ENCODE measurements around the gene FLVCR1. TPM values are rescaled to one million over a fixed set of nuclear protein-coding genes. Genes with fewer than 3 reads are reported as not detected.

Gene FLVCR1
- total RNA-seq, 4 donors from 2014 or later = 3.8 to 5.5 (median 4.9) TPM

GRCh38 chr1:212938846-212939245 is 80.8 kb downstream of the FLVCR1 start:
- no peak for TF ChIP-seq CTCF (IDR thresholded peaks at IDR 0.05; ENCODE audit: low read depth)

GRCh38 chr1:212941452-212941851 is 83.4 kb downstream of the FLVCR1 start:
- TF ChIP-seq CTCF (IDR thresholded peaks at IDR 0.05; ENCODE audit: low read depth) = no peak

- TF ChIP-seq CTCF (IDR thresholded peaks at IDR 0.05; ENCODE audit: low read depth) = no peak
Observed at GRCh38 chr1:212942679-212943392, 84.8 kb downstream of the FLVCR1 start.

GRCh38 chr1:212943393-212943710 is 85.3 kb downstream of the FLVCR1 start:
- TF ChIP-seq CTCF (IDR thresholded peaks at IDR 0.05; ENCODE audit: low read depth) = no peak

GRCh38 chr1:212944229-212944901 is 86.3 kb downstream of the FLVCR1 start:
- TF ChIP-seq CTCF (IDR thresholded peaks at IDR 0.05; ENCODE audit: low read depth) = no peak

DNA sequence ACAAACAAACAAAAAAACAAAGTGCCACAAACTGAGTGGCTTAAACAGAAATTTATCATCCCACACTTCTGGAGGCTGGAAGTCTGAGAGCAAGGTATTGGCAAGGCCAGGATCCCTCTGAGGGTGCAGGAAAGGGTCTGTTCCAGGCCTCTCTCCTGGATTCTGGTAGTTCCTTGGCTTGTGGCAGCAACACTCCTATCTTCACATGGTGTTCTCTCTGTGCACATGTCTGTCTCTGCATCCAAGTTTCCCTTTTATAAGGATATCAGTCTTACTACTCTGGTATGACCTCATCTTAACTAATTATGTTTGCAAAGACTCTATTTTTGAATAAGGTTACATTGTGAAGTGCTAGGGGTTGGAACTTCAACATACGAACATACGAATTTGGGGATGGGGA is 87.0 kb downstream of the FLVCR1 start:
- no peak for TF ChIP-seq CTCF (IDR thresholded peaks at IDR 0.05; ENCODE audit: low read depth)

DNA sequence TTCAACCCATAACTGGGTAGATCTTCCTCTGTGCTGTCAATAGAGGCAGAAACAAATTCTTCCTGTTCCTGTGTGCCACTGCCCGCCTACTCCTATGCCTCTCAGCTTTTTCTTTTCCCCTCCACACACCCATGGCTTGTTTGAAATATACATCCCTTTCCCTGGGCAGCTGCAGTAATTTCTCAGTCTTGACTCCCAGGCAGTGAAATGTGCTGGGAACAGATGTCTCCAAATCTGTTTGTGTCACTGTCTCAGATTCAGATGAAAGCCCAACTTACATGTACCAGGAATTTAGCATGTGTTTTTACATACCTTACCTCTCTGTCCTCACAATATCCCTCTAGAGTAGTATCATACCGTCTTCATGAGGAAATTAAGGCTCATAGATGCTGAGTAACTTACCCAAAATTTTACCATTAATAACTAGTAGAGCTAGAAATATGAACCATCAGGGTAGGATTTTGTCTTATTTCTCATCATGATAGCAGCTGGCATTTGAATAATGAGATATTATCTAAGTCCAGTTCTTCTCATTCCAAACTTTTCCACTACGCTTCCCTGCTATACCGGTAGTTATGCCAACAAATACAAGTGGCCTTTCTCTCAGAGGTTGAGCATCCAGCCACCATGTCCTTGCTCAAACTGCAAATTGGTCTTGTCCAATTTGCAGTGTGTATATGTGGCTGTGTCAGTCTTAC is 87.5 kb downstream of the FLVCR1 start:
- no peak for TF ChIP-seq CTCF (IDR thresholded peaks at IDR 0.05; ENCODE audit: low read depth)

Data from subcutaneous adipose tissue (tissue), 4 donors.